DND-41 (cell line): Measurements from ENCODE around the gene PCDHGA1.
"Not testable (repeated sequence)": the region's sequence is repeated elsewhere in the genome, so short reads cannot be mapped to it uniquely, and the experiment has no call there.

Experiments
- ATAC-seq: fragments of 200-7000 bp; cut with Tn5 transposase; 3 replicates; pipeline ENCODE4 v1.9.1; 2021; ENCODE audit warnings: low read depth; ENCODE audit not compliant: insufficient read depth
- DNase-seq: peaks from one replicate; pipeline ENCODE4 v3.0.0-alpha.2; 2020
- H2AFZ ChIP-seq: 2 replicates; pipeline ENCODE4 v1.6.0; 2012; ENCODE audit warnings: low read depth, low read length
- H3K27ac ChIP-seq: 2 replicates; pipeline ENCODE4 v1.5.1; 2012; ENCODE audit warnings: low read length, inconsistent platforms
- H3K27me3 ChIP-seq: fragments of 200-600 bp; sonication (generic); 2 replicates; pipeline ENCODE4 v1.6.0; 2012; ENCODE audit warnings: low read length, mild to moderate bottlenecking, inconsistent platforms; ENCODE audit not compliant: insufficient read depth, poor library complexity
- H3K36me3 ChIP-seq: 2 replicates; pipeline ENCODE4 v1.5.1; 2012; ENCODE audit warnings: low read length, inconsistent platforms; ENCODE audit not compliant: insufficient read depth
- H3K4me1 ChIP-seq: 2 replicates; pipeline ENCODE4 v1.5.1; 2012; ENCODE audit warnings: mild to moderate bottlenecking, low read length; ENCODE audit not compliant: insufficient read depth
- H3K4me2 ChIP-seq: 2 replicates; pipeline ENCODE4 v1.6.0; 2012; ENCODE audit warnings: mild to moderate bottlenecking, moderate library complexity, low read length, inconsistent platforms; ENCODE audit not compliant: insufficient read depth
- H3K4me3 ChIP-seq, 2 experiments: fragments of 200-600 bp in 1 of 2; shearing (Covaris generic) in 1 of 2; 2 replicates each; pipeline ENCODE4 v1.5.1; 2012 to 2016; ENCODE audit warnings: inconsistent platforms in 2 of 2, low read length in 2 of 2, mild to moderate bottlenecking in 2 of 2, low read depth in 1 of 2, moderate library complexity in 1 of 2
- H3K79me2 ChIP-seq: 2 replicates; pipeline ENCODE4 v1.6.0; 2012; ENCODE audit warnings: low read length, inconsistent platforms; ENCODE audit not compliant: insufficient read depth
- H3K9ac ChIP-seq: 2 replicates; pipeline ENCODE4 v1.6.0; 2012; ENCODE audit warnings: low read depth, mild to moderate bottlenecking, inconsistent platforms, low read length, moderate library complexity
- H3K9me3 ChIP-seq: 2 replicates; pipeline ENCODE4 v1.5.1; 2012; ENCODE audit warnings: low read length, moderate library complexity, mild to moderate bottlenecking, inconsistent platforms; ENCODE audit not compliant: insufficient read depth, severe bottlenecking
- H4K20me1 ChIP-seq: 2 replicates; pipeline ENCODE4 v1.6.0; 2012; ENCODE audit warnings: low read length; ENCODE audit not compliant: insufficient read depth
- EZH2 ChIP-seq: IDR thresholded peaks from 3 replicates; pipeline ENCODE4 v1.6.1; 2012; ENCODE audit warnings: borderline replicate concordance, low read depth, mild to moderate bottlenecking, moderate library complexity, low read length, inconsistent platforms; ENCODE audit not compliant: severe bottlenecking
- TF ChIP-seq, protein P1 (sequence below): IDR thresholded peaks from 2 replicates; pipeline ENCODE4 v1.5.1; 2012; ENCODE audit warnings: borderline replicate concordance, low read length, moderate library complexity, mild to moderate bottlenecking; ENCODE audit not compliant: poor library complexity, severe bottlenecking; ENCODE audit errors: extremely low read depth

The PCDHGA1 gene

DNA sequence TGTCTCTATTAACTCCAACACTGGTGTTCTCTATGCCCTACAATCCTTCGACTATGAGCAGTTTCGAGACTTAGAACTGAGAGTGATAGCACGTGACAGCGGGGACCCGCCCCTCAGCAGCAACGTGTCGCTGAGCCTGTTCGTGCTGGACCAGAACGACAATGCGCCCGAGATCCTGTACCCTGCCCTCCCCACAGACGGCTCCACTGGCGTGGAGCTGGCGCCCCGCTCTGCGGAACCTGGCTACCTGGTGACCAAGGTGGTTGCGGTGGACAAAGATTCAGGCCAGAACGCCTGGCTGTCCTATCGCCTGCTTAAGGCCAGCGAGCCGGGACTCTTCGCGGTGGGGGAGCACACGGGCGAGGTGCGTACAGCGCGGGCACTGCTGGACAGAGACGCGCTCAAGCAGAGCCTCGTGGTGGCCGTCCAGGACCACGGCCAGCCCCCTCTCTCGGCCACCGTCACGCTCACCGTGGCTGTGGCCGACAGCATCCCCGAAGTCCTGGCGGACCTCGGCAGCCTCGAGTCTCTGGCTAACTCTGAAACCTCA lies 92.5 kb downstream of the PCDHGA1 start:
- no peaks in the 10 kb centered on the region for H4K20me1 ChIP-seq
- no peak overlapping the region for H3K4me2 ChIP-seq
- H3K79me2 ChIP-seq, result no peaks in the 10 kb centered on the region
- H3K27ac ChIP-seq, result no peak overlapping the region
- TF ChIP-seq, protein P1, sequence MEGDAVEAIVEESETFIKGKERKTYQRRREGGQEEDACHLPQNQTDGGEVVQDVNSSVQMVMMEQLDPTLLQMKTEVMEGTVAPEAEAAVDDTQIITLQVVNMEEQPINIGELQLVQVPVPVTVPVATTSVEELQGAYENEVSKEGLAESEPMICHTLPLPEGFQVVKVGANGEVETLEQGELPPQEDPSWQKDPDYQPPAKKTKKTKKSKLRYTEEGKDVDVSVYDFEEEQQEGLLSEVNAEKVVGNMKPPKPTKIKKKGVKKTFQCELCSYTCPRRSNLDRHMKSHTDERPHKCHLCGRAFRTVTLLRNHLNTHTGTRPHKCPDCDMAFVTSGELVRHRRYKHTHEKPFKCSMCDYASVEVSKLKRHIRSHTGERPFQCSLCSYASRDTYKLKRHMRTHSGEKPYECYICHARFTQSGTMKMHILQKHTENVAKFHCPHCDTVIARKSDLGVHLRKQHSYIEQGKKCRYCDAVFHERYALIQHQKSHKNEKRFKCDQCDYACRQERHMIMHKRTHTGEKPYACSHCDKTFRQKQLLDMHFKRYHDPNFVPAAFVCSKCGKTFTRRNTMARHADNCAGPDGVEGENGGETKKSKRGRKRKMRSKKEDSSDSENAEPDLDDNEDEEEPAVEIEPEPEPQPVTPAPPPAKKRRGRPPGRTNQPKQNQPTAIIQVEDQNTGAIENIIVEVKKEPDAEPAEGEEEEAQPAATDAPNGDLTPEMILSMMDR, result no peak
- TF ChIP-seq EZH2, result no peak
- peaks cover 10% of the 10 kb centered on the region for H3K27me3 ChIP-seq
- DNase-seq (no peak), ATAC-seq (no peak)
- H3K36me3 ChIP-seq, result no peaks in the 10 kb centered on the region
- H2AFZ ChIP-seq, result no peak overlapping the region
- H3K4me1 ChIP-seq, result no peaks in the 10 kb centered on the region
- H3K4me3 ChIP-seq, result no peak overlapping the region
- H3K9me3 ChIP-seq, result no peaks in the 10 kb centered on the region
- H3K9ac ChIP-seq, result no peak overlapping the region

DNA sequence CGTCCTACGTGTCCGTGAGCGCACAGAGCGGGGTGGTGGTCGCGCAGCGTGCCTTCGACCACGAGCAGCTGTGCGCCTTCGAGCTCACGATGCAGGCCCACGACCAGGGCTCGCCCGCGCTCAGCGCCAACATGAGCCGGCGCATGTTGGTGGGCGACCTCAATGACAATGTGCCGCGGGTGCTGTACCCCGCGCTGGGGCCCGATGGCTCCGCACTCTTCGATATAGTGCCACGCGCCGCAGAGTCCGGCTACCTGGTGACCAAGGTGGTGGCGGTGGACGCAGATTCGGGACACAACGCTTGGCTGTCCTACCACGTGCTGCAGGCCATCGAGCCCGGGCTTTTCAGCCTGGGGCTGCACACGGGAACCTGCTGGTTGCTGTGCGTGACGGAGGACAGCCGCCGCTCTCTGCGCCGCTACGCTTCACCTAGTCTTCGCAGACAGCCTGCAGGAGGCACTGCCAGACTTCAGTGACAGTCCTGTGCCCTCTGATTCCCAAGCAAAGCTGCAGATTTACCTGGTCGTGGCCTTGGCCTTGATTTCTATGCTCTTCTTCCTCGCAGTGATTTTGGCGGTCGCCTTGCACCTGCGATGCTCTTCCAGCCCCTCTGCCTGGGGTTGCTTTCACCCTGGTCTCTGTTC lies 97.6 kb downstream of the PCDHGA1 start:
- H2AFZ ChIP-seq, result no peak overlapping the region
- H3K79me2 ChIP-seq, result no peaks in the 10 kb centered on the region
- H3K4me3 ChIP-seq, result no peak overlapping the region
- H3K9me3 ChIP-seq, result no peaks in the 10 kb centered on the region
- no peak for ATAC-seq
- H3K36me3 ChIP-seq, result no peaks in the 10 kb centered on the region
- peaks cover 6% of the 10 kb centered on the region for H3K27me3 ChIP-seq
- no peak overlapping the region for H3K9ac ChIP-seq
- H3K27ac ChIP-seq, result no peak overlapping the region
- no peak for TF ChIP-seq EZH2
- no peaks in the 10 kb centered on the region for H3K4me1 ChIP-seq
- H4K20me1 ChIP-seq, result no peaks in the 10 kb centered on the region
- DNase-seq, result no peak
- no peak overlapping the region for H3K4me2 ChIP-seq

DNA sequence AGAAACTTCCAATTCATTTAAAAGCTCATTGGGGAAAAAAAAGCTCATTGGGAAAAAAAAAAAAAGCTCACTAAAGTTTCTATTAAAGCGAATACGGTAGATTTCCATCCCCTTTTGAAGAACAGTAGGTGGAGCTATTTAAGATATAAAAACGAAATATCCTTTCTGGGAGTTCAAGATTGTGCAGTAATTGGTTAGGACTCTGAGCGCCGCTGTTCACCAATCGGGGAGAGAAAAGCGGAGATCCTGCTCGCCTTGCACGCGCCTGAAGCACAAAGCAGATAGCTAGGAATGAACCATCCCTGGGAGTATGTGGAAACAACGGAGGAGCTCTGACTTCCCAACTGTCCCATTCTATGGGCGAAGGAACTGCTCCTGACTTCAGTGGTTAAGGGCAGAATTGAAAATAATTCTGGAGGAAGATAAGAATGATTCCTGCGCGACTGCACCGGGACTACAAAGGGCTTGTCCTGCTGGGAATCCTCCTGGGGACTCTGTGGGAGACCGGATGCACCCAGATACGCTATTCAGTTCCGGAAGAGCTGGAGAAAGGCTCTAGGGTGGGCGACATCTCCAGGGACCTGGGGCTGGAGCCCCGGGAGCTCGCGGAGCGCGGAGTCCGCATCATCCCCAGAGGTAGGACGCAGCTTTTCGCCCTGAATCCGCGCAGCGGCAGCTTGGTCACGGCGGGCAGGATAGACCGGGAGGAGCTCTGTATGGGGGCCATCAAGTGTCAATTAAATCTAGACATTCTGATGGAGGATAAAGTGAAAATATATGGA lies 100.2 kb downstream of the PCDHGA1 start, which contains the start of gene PCDHGA12:
PCDHGA12 (plus strand) TSS at position 176 of the 782 bp plus-strand sequence; CDS start at position 429, 253 bp downstream.
- no peaks in the 10 kb centered on the region for H3K36me3 ChIP-seq
- peaks cover 1% of the 10 kb centered on the region for H3K27me3 ChIP-seq
- no peaks in the 10 kb centered on the region for H3K9me3 ChIP-seq
- ATAC-seq, result no peak
- H3K27ac ChIP-seq, result no peak within 1 kb of the TSS
- H3K9ac ChIP-seq, result no peak within 1 kb of the TSS
- TF ChIP-seq, protein P1, result no peak
- no peak for TF ChIP-seq EZH2
- H3K4me1 ChIP-seq, result no peaks in the 10 kb centered on the region
- no peak within 1 kb of the TSS for H2AFZ ChIP-seq
- DNase-seq, result no peak
- no peak within 1 kb of the TSS for H3K4me3 ChIP-seq
- no peak within 1 kb of the TSS for H3K4me2 ChIP-seq
- no peaks in the 10 kb centered on the region for H4K20me1 ChIP-seq
- no peaks in the 10 kb centered on the region for H3K79me2 ChIP-seq

DNA sequence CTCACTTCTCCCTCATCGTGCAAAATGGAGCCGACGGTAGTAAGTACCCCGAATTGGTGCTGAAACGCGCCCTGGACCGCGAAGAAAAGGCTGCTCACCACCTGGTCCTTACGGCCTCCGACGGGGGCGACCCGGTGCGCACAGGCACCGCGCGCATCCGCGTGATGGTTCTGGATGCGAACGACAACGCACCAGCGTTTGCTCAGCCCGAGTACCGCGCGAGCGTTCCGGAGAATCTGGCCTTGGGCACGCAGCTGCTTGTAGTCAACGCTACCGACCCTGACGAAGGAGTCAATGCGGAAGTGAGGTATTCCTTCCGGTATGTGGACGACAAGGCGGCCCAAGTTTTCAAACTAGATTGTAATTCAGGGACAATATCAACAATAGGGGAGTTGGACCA lies 101.0 kb downstream of the PCDHGA1 start:
- Histone ChIP-seq H3K4me1 (no peaks in the 10 kb centered on the region), H4K20me1 (no peaks in the 10 kb centered on the region), H3K27ac (no peak overlapping the region), H3K9ac (no peak overlapping the region), H3K4me3 (no peak overlapping the region), H3K27me3 (peaks cover 3% of the 10 kb centered on the region), H3K9me3 (no peaks in the 10 kb centered on the region), H3K36me3 (no peaks in the 10 kb centered on the region), H3K79me2 (no peaks in the 10 kb centered on the region), H2AFZ (no peak overlapping the region), H3K4me2 (no peak overlapping the region)
- ATAC-seq (no peak), DNase-seq (no peak)
- no peak for TF ChIP-seq EZH2
- TF ChIP-seq, protein P1, result no peak

DNA sequence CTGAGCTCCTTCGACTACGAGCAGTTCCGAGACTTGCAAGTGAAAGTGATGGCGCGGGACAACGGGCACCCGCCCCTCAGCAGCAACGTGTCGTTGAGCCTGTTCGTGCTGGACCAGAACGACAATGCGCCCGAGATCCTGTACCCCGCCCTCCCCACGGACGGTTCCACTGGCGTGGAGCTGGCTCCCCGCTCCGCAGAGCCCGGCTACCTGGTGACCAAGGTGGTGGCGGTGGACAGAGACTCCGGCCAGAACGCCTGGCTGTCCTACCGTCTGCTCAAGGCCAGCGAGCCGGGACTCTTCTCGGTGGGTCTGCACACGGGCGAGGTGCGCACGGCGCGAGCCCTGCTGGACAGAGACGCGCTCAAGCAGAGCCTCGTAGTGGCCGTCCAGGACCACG lies 102.0 kb downstream of the PCDHGA1 start:
- not testable (repeated sequence) for H3K9me3 ChIP-seq, H3K4me3 ChIP-seq, ATAC-seq, H3K9ac ChIP-seq, H3K4me1 ChIP-seq, DNase-seq, H3K27me3 ChIP-seq, H3K4me2 ChIP-seq, H3K36me3 ChIP-seq, H3K79me2 ChIP-seq, H2AFZ ChIP-seq, H3K27ac ChIP-seq, H4K20me1 ChIP-seq
